ENCODE data around the gene TRPM6.
"Not testable (repeated sequence)": the region's sequence is repeated elsewhere in the genome, so short reads cannot be mapped to it uniquely, and the experiment has no call there.

TRPM6 gene

DNA sequence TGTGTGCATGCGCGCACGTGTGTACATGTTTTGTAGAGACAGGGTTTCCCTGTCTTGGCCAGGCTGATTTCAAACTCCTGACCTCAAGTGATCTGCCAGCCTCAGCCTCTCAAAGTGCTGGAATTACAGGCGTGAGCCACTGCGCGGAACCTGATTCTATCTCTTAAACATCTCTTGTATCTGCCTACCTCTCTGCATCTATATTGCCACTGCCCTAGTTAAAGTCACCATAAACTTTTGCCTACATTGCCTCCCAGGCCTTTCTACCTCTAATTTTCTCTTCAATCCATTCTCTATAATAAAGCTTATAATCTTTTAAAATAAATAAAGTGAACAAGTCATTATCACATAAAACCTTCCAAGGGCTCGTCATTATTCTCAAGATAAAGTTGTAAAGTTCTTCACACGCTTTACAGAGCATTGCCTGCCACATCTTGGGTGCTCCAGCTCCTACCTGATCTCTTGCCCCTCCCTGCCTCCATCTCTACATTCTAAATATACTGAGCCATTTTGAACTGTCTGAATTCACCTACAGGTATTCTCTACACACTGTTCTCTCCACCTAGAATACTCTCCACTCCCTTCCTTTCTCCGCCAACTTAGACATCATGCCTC, 15.0 kb downstream of the TRPM6 start:
- Mint-ChIP-seq H3K27me3 (ENCODE audit: low read depth) (peaks cover 9% of the 10 kb centered on the region), H3K9me3 (peaks cover under 1% of the 10 kb centered on the region), H3K36me3 (ENCODE audit: low read depth) (no peaks in the 10 kb centered on the region), H3K4me3 (no peak overlapping the region), H3K27ac (no peak overlapping the region), H3K4me1 (ENCODE audit: low read depth) (no peaks in the 10 kb centered on the region)

DNA sequence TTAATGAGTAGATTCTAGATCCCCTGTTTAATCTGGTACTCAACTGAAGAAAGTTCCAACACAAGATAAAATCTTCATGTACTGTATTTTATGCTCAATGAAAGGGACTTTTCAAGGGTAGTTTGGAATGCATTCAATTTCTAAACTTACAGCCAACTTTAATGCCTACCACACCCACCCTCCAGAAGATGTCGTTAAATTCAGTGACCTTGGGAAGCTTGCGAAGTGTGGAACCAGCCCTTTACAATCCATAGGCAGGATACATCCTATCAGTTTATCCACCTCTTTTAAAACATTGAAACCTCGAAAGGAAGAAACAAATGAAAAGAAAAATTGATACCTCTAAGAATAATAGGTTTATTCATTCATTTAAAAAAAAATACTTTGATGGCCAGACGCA, 20.2 kb downstream of the TRPM6 start:
- H3K36me3 Mint-ChIP-seq (ENCODE audit: low read depth) = no peaks in the 10 kb centered on the region
- peaks cover 1% of the 10 kb centered on the region for H3K27me3 Mint-ChIP-seq (ENCODE audit: low read depth)
- no peak overlapping the region for H3K4me3 Mint-ChIP-seq
- H3K27ac Mint-ChIP-seq = no peak overlapping the region
- H3K4me1 Mint-ChIP-seq (ENCODE audit: low read depth) = no peaks in the 10 kb centered on the region
- H3K9me3 Mint-ChIP-seq = no peaks in the 10 kb centered on the region

GRCh38 chr9:74865177-74865576, 22.5 kb downstream of the TRPM6 start:
- Mint-ChIP-seq H3K9me3 (no peaks in the 10 kb centered on the region), H3K27ac (no peak overlapping the region), H3K4me1 (ENCODE audit: low read depth) (peaks cover 8% of the 10 kb centered on the region), H3K27me3 (ENCODE audit: low read depth) (no peaks in the 10 kb centered on the region), H3K4me3 (no peak overlapping the region), H3K36me3 (ENCODE audit: low read depth) (no peaks in the 10 kb centered on the region)

DNA sequence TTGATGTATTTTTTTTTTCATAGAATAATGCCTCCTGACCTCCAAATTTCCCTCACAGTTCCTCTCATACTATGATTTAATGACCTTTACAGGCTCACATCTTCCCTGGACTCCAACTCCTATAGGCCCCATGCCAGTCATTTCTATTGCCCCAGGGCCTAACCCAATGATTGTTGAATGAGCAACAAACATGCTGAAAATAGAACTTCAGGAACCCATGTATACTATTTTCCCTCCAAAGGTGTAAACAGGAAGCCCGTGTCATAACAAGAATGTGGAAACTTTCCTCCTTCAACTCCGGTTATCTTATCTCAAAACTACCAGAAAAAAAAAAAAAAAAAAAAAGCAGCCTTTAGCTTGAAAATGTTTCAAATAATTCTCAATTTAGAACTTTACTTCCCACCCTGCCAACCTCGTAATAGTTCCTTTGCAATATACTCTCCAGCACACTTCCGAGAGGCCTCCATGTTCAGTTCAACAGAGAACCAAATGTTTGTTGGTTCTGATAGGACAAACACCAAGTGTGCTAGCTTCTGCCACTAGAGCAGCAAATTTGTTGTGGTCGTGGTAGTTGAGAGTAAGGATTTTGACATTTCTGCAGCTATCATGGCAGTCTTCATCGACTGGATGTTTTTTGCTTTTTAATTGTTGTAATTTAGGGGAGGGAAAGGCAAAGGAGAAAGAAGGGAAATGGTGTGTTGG, 25.8 kb downstream of the TRPM6 start:
- H3K4me3 Mint-ChIP-seq = no peak overlapping the region
- H3K4me1 Mint-ChIP-seq (ENCODE audit: low read depth) = peaks cover 13% of the 10 kb centered on the region
- H3K27ac Mint-ChIP-seq = no peak overlapping the region
- H3K36me3 Mint-ChIP-seq (ENCODE audit: low read depth) = no peaks in the 10 kb centered on the region
- peaks cover 8% of the 10 kb centered on the region for H3K27me3 Mint-ChIP-seq (ENCODE audit: low read depth)
- no peaks in the 10 kb centered on the region for H3K9me3 Mint-ChIP-seq

- Mint-ChIP-seq H3K27me3 (ENCODE audit: low read depth) (peaks cover 8% of the 10 kb centered on the region), H3K36me3 (ENCODE audit: low read depth) (no peaks in the 10 kb centered on the region), H3K27ac (no peak overlapping the region), H3K9me3 (no peaks in the 10 kb centered on the region), H3K4me3 (no peak overlapping the region), H3K4me1 (ENCODE audit: low read depth) (peaks cover 13% of the 10 kb centered on the region)
Observed at GRCh38 chr9:74861071-74861470, 26.6 kb downstream of the TRPM6 start.

- H3K4me3 Mint-ChIP-seq; H3K9me3 Mint-ChIP-seq; H3K36me3 Mint-ChIP-seq (ENCODE audit: low read depth); H3K27me3 Mint-ChIP-seq (ENCODE audit: low read depth); H3K27ac Mint-ChIP-seq: not testable (repeated sequence)
- H3K4me1 Mint-ChIP-seq (ENCODE audit: low read depth) = peaks cover 13% of the 10 kb centered on the region
Observed at GRCh38 chr9:74860247-74860646, 27.5 kb downstream of the TRPM6 start.

GRCh38 chr9:74859786-74860185, 27.9 kb downstream of the TRPM6 start:
- H3K4me1 Mint-ChIP-seq (ENCODE audit: low read depth) = peaks cover 13% of the 10 kb centered on the region
- H3K27me3 Mint-ChIP-seq (ENCODE audit: low read depth) = peaks cover 8% of the 10 kb centered on the region
- no peaks in the 10 kb centered on the region for H3K36me3 Mint-ChIP-seq (ENCODE audit: low read depth)

DNA sequence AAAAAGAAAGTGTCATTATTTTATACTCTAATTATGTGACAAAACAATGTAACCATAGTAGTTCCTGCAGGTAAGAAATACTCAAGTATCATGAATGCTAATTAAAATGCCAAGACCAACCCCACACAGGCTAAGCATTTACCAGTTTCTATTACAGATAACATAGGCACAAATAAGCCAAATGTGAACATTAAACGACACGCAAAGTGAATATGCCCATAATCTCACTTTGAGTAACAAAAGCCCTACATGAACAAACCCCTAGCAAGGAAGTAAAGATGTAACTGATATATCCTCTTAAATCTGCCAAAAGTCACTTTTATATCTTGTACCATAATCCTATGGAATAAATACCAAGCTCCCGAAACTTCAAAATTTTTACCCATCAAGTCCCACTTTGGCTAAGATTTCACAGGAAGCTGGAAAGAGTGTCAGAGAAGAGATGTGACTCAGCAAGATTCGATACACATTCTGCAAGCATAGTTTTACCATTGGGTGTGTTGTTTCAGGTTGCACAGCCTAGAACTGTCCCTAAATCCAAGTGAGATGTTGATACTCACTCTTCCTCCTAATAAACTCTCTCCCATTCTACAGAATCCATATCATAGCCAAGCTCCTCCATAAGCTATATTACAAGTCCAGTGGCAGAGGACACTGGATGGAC, 28.8 kb downstream of the TRPM6 start:
- Mint-ChIP-seq H3K4me3 (no peak overlapping the region), H3K27ac (no peak overlapping the region), H3K9me3 (no peaks in the 10 kb centered on the region), H3K36me3 (ENCODE audit: low read depth) (no peaks in the 10 kb centered on the region), H3K27me3 (ENCODE audit: low read depth) (peaks cover 8% of the 10 kb centered on the region), H3K4me1 (ENCODE audit: low read depth) (peaks cover 13% of the 10 kb centered on the region)

More at GRCh38 chr9:74859786-74860185, 27.9 kb downstream of the TRPM6 start:
- no peak overlapping the region for H3K27ac Mint-ChIP-seq
- H3K9me3 Mint-ChIP-seq = no peaks in the 10 kb centered on the region
- no peak overlapping the region for H3K4me3 Mint-ChIP-seq

DNA sequence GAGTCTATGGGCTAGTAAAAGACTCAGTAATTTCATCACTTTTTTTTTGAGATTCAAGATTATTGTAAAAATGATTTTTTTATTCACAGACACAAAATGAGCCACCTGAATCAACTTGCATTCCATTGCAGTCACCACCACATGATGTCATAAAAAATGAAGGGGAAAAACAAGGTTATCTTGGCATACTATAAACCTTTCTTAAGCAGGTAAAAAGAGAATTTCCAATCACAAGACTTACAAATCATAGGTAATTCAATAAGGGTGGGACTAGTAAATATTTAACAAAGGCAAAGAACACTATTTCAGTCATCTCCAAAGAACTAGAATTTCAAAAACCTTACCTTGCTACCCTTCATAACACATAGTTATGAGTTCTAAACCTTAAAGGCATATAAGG, 30.7 kb downstream of the TRPM6 start:
- Mint-ChIP-seq H3K27me3 (ENCODE audit: low read depth) (peaks cover 8% of the 10 kb centered on the region), H3K4me3 (no peak overlapping the region), H3K4me1 (ENCODE audit: low read depth) (peaks cover 9% of the 10 kb centered on the region), H3K27ac (no peak overlapping the region), H3K9me3 (no peaks in the 10 kb centered on the region), H3K36me3 (ENCODE audit: low read depth) (no peaks in the 10 kb centered on the region)

DNA sequence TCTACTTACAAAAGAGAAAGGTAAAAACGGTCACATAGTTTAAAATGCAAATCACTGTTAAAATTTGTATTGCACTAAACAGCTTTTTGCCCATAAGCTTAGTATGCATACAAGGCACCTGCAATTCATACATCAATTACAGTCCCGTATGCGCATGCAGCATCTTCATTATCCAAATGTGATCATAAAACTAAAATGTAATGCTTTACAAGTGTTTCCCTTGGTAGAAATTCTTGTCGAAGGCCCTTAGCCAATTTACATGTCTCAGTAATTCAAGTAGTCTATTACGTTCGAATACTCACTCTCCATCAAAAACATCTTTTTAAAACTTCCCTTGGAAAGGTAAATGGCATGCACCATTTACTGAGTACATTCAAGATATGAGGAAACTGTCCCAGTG, 32.6 kb downstream of the TRPM6 start:
- H3K9me3 Mint-ChIP-seq = no peaks in the 10 kb centered on the region
- H3K27me3 Mint-ChIP-seq (ENCODE audit: low read depth) = peaks cover 8% of the 10 kb centered on the region
- H3K4me3 Mint-ChIP-seq = no peak overlapping the region
- H3K36me3 Mint-ChIP-seq (ENCODE audit: low read depth) = no peaks in the 10 kb centered on the region
- H3K27ac Mint-ChIP-seq = no peak overlapping the region
- H3K4me1 Mint-ChIP-seq (ENCODE audit: low read depth) = peaks cover 5% of the 10 kb centered on the region

DNA sequence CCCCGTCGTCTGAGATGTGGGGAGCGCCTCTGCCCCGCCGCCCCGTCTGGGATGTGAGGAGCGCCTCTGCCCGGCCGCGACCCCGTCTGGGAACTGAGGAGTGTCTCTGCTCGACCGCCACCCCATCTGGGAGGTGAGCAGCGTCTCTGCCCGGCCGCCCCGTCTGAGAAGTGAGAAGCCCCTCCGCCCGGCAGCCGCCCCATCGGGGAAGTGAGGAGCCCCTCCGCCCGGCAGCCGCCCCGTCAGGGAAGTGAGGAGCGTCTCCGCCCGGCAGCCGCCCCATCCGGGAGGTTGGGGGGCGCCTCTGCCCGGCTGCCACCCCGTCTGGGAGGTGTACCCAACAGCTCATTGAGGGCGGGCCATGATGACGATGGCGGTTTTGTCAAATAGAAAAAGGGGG, 34.7 kb downstream of the TRPM6 start:
- H3K4me1 Mint-ChIP-seq (ENCODE audit: low read depth); H3K27ac Mint-ChIP-seq; H3K9me3 Mint-ChIP-seq; H3K4me3 Mint-ChIP-seq; H3K36me3 Mint-ChIP-seq (ENCODE audit: low read depth); H3K27me3 Mint-ChIP-seq (ENCODE audit: low read depth): not testable (repeated sequence)

DNA sequence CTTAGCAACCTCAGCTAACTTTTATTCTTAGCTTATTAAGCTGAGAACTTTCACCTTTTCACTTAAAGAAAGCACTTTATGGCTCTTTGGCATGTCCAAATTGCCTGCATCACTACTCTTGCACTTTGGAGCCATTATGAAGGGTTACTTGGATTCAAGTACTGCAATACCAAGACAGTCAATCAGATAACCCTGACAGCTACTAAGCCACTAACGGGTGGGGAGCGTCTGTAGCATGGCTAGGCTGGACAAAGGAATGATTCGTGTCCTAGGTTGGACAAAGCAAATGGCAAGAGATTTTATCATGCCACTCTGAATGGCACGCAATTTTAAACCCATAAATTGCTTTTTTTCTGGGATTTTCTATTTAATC, 39.6 kb downstream of the TRPM6 start:
- H3K4me1 Mint-ChIP-seq (ENCODE audit: low read depth) = no peaks in the 10 kb centered on the region
- H3K27ac Mint-ChIP-seq = no peak overlapping the region
- H3K9me3 Mint-ChIP-seq = no peaks in the 10 kb centered on the region
- H3K36me3 Mint-ChIP-seq (ENCODE audit: low read depth) = no peaks in the 10 kb centered on the region
- H3K27me3 Mint-ChIP-seq (ENCODE audit: low read depth) = no peaks in the 10 kb centered on the region
- H3K4me3 Mint-ChIP-seq = no peak overlapping the region

DNA sequence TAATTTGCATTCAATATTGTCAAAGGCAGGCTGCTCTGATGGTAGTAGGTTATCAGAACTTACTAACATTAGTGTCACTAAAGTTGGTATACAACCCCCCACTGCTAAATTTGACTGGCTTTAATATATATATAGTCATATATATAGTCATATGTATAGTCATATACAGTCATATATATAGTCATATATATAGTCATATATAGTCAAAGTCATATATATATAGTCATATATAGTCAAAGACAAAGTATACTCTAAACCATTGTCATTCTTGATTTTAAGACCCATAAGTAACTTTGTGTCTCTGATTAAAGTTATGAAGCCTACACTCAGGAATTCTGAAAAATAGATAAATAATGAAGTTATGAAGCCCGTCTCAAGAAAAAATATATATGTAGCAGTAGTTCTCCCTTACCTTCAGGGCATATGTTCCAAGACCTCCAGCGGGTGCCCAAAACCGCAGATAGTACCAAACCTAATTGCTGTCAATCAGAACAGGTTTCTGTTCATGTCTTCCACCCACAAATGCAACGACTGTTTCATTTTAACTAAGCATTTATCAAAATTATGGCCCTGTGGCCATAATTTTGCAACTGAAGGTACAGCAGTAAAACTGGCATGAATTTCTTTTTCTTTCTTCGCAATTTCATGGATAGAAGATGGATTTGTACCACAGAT, 40.1 kb downstream of the TRPM6 start:
- H3K27ac Mint-ChIP-seq = no peak overlapping the region
- no peaks in the 10 kb centered on the region for H3K36me3 Mint-ChIP-seq (ENCODE audit: low read depth)
- H3K9me3 Mint-ChIP-seq = no peaks in the 10 kb centered on the region
- H3K4me3 Mint-ChIP-seq = no peak overlapping the region
- no peaks in the 10 kb centered on the region for H3K4me1 Mint-ChIP-seq (ENCODE audit: low read depth)
- no peaks in the 10 kb centered on the region for H3K27me3 Mint-ChIP-seq (ENCODE audit: low read depth)

- no peaks in the 10 kb centered on the region for H3K27me3 Mint-ChIP-seq (ENCODE audit: low read depth)
- H3K27ac Mint-ChIP-seq = no peak overlapping the region
- H3K9me3 Mint-ChIP-seq = no peaks in the 10 kb centered on the region
- H3K4me1 Mint-ChIP-seq (ENCODE audit: low read depth) = no peaks in the 10 kb centered on the region
- no peak overlapping the region for H3K4me3 Mint-ChIP-seq
- H3K36me3 Mint-ChIP-seq (ENCODE audit: low read depth) = no peaks in the 10 kb centered on the region
Observed at GRCh38 chr9:74846766-74847165, 41.0 kb downstream of the TRPM6 start.

DNA sequence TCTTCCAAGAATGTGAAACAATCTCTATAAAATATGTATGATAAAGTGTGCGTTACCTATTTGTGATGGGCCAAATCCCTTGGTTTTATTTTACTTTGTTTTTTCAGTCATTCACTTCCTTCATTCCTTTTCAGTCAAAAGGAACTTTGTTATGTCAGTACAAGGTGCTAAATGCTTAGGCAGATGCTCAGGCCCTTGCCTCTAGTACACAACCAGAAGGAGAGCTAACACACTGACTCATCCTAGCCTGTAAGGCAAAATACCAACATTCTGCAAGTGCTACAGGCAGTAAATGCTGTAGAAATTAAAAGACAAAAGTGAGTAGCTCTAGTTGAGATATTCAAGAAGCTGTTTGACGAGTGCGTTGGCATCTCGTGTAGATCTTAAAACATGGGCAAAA, 49.4 kb downstream of the TRPM6 start:
- no peak overlapping the region for H3K27ac Mint-ChIP-seq
- H3K9me3 Mint-ChIP-seq = no peaks in the 10 kb centered on the region
- no peaks in the 10 kb centered on the region for H3K4me1 Mint-ChIP-seq (ENCODE audit: low read depth)
- no peaks in the 10 kb centered on the region for H3K27me3 Mint-ChIP-seq (ENCODE audit: low read depth)
- H3K36me3 Mint-ChIP-seq (ENCODE audit: low read depth) = no peaks in the 10 kb centered on the region
- H3K4me3 Mint-ChIP-seq = no peak overlapping the region
